H4 (cell line): Measurements from ENCODE around the gene TM9SF1. TPM values are rescaled to one million over a fixed set of nuclear protein-coding genes. Genes with fewer than 3 reads are reported as not detected.

ENCODE experiments used
- DNase-seq: peaks from one replicate; pipeline ENCODE4 v3.0.0-alpha.2; 2015; ENCODE audit warnings: low spot score
- total RNA-seq: library from RNA; depleted of rRNA; stranded (reverse); fragments of >200 nt; shearing (Covaris generic); gene quantifications from 2 replicates; pipeline ENCODE4 v1.2.3, GENCODE V29; 2014

TM9SF1 gene
- total RNA-seq, 1 experiment from 2014 or later, result 96.0 TPM

DNA sequence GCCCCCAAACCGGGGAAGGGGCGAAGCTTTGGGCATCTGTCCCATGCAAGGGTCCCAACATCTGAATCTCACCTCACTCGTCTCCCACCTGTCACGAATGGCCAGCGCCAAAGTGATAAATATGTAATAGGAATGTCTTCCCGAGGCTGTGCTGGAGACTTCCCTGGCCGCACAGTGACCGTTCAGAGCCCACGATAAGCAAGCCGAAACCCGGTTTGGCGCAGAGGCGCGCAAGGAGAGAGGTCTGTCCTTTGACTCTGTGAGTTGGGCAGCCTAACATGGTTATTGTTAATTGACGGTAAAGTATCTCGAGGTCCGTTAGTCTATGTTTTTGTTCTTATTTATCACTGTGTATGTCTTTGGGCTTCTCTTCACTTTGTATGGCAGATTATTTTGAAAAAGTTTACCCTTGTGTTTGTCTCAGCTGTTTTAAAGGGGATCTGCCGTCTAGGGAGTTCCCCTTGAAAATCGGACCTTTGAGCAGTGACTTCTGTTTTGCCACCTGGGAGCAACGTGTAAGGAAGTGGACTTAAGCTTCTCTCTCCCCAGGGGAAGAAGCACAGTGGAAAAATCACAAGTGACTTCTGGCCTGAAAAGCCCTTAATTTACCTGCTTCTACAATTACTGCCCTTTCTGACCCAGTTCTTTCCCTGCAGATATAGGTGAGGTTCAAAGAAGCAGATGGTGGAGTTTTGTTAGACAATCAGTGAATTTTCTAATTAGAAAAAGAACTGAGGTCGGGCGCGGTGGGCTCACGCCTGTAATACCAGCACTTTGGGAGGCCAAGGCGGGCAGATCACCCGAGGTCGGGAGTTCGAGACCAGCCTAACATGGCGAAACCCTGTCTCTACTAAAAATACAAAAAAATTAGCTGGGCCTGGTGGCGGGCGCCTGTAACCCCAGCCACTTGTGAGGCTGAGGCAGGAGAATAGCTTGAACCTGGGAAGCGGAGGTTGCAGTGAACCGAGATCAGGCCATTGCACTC lies 1.1 kb upstream of the TM9SF1 start:
- DNase-seq, result no peak

DNA sequence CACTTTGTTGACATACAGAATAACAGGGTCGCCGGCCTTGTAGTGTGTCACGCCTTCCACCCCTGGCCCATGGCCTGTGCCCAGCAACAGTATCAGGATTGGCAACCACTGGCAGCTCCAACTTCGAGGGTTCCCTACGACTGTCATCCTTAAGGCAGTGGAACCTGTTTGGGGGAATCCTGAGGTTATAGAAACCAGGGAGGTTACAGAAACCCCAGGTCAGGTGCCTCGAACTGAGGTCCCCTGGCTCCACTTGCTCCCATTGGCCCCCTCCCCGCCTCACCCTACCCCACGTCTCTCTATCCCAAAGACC lies 412 bp downstream of the TM9SF1 start:
- DNase-seq, result no peak

DNA sequence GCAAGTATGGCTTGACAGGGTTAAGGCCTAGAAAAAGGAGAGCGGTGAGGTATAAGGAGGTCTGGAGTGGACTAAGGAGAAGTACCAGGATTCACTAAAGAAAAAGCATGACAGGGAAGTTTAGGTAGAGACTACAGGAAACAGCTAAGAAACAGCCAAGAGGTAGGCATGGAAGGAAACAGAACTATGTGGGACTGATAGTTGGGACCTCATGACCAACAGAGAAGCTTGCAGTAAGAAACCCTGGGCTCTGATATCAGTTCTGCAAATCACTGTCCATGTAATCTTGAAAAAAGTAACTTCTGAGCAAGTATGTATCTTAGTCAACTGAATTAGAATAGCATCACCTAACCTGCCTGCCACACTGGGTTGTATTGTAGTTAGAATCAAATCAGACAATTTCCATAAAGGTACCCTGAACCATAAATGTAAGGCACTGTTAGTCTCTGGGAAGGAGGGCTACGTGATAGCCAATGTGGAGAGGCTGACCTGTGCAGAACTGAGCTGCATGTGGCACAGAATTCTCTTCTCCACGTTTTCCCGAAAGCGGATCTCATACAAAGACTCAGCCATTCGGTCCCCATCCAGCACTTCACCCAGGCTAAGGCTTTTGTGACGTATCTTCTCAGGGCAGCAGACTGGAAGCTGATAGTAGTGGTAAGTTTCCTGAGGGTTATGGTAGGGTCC lies 912 bp downstream of the TM9SF1 start:
- DNase-seq, result no peak

DNA sequence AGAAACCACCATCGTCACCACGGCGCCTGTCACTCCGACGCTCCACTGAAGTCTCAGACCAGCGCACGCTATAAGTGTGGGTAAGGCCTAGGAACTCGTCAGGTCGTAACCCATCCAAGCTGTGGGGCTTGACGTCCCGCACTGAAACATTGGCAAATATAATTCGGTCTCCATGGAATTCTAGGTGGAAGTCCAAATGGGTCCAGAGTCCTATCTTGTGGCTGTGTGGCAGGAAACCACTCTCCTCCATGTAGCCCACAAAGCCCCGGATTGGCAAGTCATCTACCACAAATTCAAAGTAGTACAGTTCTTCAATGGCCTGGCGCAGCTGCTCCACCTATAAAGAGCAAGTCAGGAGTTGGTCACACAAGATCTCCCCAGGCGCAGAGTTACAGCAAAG lies 2.3 kb downstream of the TM9SF1 start:
- no peak for DNase-seq

DNA sequence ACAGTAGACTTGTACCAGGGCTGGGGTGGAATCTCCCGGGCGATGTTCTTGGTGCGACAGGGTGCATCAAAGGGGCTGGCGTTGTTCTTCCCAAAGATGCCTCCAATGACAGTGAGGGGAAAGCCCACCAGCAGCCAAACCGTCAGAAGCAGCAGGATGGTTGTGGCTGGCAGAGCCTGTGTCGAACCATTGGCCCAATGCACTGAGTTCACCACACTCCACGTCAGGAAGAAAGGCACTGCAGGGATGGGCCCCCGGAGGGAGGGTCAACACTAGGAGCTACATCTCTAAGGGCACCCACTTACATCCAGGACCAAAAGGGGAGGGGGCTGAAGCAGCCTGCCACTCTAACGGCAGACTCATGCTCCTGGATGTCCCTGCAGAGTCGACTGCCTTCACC lies 4.8 kb downstream of the TM9SF1 start:
- DNase-seq, result no peak

DNA sequence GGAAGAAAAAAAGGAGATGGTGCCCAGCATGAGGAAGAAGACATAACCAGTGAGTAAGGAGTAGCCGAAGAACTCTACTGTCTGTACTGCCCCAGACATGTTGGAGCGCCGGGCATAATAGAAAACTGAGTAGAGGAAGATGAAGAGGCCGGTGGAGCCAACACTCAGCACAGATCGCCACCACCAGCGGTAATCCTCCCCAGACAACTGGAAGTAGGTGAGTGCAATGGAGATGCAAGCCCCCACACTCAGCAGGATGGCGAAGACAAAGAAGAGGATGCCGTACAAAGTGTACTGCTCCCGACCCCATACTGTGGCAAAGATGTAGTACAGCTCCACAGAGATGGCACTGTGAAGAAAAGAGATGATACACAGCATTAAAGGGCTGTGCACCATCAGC lies 5.8 kb downstream of the TM9SF1 start:
- DNase-seq, result no peak

DNA sequence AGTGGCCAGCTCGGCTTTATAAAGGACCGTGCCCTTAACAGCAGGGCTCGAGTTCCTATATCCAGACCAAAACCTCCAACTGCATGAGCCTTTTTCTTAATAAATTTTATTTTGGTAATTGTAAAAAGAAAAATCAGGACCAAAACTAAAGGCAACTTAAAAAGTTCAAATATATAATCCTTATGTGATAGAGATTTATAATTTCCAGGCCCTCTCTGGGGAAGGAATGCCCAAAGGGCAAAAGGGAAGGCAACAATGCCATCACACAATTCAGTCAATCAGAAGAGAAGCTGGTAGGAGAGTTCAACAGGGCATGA lies 6.2 kb downstream of the TM9SF1 start:
- DNase-seq, result no peak

DNA sequence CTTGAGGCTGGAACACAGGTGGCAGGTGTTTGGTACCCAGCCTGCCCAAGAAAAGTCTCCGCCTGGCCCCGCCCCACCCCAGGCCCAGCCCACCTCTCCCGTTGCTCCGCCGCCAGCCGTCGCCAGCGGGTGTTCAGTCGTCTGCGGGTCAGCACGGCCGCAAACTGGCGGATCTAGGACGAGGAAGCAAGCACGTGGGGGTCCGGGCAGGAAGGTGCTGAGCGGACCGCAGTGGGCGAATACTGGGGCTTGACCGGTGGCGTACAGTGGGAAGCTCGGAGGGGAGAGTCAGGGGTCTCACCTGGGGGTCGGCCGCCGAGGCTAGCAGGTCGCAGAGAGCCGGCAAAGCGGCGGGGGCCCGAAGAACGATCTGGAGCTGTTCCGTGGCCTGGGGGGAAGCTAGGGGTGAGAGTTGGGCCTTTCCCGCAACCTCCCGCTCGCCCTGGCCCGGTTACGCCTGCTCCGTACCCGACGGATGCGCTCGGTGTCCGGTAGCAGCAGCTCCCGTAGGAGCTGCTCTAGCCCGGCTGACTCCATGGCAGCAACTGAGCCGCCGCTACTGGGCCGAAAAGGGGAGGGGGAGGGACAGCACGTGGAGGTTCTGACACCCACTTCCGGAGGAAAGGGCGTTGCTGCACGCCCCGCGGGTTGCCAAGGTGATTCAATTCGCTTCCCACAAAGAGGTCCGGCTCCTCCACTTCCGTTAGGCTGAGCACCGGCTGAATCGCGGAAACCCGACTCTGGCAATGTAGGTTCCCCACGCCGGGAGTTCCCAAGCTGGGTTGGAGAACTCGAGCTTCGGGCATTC lies 6.8 kb downstream of the TM9SF1 start, which contains the start of gene IPO4:
TSS of gene IPO4 (minus strand) at position 566 of the 808 bp plus-strand sequence. CDS start at position 537, 29 bp downstream.
- peak; percentile 96 for DNase-seq

DNA sequence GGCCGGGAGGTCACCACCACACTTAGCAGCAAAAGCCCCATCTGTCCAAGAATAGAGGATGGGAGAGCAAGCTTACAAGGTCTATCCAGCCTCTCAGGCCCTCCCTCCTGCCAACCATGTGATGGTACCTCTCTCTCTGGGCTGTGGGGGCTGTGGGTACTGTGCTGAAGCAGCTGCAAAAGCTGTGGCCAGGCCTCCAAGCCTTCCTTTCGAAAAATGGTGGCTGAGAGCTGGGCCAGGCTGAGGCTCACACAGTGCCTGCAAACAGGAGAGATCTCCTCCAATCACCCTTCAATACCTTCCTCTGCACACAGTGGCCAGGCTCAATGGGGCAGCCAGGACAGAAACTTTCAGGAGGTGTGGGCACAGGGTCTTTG lies 7.7 kb downstream of the TM9SF1 start:
- no peak for DNase-seq

DNA sequence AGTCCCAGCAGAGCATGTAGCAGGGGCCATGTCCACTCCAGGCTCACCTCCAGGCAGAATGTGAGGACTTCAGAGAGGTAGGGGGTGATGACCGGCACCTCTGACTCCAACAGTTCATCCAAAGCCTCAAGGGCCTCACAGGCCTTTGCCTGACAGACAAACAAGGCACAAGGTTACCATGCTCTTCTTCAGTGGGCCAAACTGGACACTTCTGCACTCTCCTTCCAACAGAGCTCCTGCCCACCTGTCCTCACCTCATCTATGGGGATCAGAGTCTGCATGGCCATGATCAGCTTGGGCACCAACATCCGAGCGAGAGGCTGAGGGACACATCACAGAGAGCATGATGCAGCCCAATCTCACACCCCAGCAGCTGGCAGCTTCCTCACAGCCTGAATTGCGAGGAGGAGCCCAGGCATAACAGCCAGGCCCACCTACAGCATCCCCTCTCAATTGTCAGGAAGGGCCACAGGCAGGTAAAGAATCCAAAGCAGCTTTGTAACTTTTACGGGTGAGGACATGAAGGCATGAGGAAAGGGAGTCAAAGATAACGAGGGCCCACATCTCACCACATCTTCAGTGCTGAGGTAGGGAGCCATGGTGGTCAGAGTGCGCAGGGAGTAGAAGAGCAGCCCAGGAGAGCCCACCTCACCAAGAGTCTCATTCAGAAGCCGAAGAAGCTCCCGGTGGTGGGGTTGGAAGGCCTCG lies 8.3 kb downstream of the TM9SF1 start:
- DNase-seq, result no peak

DNA sequence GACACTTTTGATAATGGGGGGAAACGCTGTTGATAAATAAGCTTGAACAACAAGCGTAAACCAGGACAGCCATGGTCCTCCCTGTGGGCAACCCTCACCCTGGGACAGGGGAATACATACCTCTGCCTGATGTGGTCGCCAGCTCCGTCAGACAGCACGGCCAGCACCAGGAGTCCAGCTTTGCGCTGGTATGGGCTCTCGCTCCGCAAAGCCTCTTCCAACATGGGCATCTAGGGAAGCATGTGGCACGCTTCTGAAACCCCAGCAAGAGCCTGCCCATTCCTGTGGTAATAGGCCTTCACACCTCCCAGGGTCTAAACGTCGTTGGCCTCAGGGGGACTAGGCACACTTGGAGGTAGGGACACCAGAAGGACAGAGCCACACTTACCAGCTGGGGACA lies 9.5 kb downstream of the TM9SF1 start:
- DNase-seq, result no peak

DNA sequence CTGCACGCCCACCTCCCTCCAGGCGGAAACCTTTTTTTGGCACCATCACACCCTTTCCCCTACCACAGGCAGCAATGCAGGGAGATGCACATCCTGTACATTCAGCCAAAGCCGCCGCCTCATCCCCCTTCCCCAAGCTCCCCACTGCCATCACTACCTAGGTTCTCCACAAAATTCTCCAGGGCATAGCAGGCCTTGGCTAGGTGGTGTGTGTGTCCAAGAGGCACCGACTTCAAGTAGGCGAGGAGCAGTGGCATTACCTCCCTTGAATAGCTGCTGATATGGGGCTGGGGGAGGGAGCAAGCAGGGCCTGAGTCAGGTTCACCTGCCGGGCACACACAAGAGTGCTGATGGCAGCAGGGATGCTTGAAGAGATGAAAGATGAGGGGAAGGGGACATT lies 10.2 kb downstream of the TM9SF1 start:
- DNase-seq, result no peak

DNA sequence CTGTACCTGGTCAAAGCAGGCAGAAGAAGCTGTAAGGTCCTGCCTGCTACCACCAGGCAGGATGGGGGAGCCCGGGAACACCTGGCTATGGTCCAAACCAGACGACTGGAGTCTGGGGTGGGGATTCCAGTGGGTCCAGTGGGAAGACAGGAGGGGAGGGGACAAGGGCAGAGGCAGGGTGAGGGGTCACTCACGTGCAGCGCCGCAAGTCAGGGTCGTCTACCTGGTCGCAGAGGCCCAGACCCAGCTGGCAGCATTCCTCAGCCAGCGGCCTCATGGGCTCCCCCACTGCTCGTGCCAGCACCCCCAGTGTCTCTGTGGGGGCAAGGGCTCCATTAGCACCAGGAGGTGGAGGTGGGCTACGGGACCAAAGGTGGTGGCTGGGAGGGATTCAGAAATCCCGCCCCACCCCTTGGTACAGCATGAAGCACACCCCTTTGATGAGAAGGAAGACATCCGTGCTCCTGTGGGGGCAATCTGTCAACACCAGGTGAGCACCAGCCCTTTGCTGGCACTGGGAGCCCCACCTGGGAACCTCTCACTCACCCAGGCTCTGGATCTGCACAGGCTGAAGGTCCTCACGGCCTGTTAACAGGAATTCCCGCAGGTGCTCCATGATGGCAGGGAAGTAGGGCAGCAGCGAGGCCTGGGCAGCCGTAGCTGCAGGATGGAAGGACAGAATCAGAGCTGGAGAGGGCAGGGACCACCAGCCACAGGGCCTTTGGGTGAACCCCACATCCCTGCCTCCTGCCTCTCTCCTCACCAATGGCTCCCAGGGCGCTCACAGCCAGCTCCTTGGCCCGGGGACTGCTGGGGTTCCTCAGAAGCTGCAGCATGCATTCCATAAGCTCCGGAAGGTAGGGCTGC lies 10.9 kb downstream of the TM9SF1 start:
- no peak for DNase-seq

DNA sequence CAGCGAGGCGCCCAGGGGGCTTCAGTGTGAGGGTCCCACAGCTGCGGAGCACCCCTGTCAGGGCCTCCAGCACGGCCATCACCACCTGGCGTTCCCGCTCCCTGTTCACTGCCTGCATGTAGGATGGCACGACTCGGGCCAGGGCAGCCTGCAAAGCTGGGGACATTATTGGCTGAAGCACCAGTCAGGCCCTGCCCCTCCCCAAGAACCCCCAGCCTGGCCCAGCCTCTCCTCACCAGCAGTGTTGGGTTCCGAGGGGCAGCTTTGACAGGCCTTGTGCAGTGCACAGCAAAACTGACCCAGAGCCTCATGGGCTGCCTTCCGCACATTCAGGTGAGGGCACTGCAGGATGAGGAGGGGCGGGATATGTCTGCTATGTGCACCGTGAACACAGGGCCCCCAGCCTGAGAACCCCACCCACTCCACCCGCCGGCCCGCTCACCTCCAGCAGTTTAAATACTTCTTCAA lies 12.2 kb downstream of the TM9SF1 start:
- DNase-seq, result no peak

DNA sequence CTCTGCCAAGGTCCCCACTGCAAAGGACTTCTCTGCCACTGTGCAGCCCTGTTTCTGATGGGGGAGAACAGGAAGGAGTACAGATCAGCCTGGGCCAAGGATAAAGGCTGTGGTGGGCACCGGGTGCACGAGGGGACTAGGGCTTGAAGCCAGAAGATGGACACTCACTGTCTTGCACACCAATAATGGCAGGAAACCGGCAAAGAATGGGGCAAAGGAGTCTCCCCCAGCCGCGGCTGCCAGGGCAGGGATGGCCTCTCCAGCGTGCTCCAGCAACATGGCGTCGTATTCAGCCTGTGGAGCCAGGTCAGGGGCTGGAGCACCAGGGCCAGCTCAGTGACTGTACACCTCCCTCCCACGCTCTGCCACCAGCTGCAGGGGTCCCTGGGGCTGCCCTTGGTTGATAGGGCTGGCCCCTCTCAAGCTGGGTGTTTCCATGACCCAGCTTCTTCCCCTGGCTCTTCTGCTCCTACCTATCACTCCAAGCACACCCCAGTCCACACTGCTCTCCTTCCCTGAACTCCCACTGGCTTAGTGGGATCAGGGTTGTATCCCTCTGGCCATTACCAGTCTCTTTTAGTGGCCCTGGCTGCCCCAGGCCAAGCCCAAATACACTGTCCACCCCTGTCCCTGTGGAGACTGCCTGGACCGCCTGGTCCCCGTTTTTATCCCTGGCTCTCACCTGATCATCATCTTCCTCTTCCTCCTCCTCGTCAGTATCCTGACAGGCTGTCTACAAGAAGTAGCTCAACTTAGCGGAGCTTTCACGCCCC lies 12.9 kb downstream of the TM9SF1 start:
- DNase-seq, result no peak

DNA sequence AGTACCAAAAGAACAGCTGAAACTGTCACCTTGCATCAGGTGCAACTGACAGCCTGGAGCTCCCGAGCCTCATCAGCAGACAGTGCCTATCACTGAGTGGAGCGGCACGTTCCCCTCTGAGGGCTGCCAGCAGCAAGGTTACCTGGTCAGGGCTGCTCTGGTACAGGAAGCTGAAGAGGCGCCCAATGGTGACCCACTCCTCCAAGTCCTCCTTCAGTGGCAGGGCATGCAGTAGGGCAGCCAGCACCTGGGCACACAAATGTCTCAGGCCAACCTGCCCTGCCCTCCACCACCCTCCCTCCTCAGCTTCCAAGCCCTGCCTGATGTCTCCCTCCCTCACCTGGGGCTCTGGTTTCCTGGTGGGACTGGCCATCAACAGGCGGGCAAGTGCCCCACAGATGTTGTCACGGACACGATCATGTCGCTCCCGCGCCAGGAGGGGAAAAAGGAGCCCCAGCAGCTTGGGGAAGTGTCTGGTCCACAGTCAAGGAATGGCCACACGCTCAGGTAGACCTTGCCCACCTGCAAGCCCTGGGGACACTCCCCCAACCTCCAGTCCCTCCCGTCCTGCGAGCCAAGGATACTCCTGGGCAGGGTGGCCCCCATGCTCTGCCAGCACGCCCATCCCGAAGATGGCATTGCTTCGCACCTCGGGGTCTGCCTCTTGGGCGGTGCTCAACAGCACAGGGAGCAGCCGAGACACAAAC lies 13.7 kb downstream of the TM9SF1 start:
- DNase-seq, result no peak

DNA sequence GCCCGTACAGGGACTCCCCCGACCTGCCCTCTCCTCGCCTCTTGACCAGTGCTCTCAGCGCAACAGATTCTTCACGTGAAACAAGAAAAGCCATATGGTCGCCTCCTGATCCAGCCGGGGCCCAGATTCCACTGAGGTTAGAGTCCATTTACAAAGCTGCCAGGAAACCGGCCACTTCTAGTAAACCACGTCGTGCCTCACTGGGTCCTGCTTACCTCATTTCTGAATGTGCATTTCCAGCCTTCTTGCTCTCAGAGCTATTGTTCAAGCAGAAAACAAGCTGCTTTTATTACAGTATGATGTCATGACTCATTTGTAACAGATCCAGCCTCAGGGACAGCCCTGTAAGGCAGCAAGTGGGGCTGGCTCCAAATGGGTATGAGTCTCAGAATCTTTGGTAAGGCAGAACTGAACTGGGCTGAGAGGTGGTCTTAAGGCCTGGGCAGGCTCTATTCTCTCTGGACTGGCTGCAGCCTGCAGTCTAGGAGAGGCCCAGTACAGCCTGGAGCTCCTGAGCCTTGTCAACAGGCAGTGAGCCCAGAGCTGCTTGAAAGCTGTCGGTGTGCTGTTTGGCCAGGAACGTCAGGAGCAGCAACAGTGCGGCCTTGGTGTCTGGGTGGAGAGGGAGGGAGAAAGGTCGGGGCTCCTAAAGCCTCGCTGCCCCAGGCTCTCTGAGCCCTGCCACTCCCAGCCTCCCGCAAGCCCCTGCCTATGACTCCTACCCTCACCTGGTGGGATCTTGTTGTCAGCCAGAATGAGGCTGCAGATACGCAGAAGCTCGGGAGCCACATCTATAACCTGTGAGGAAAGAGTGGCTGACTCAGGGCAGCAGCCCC lies 15.1 kb downstream of the TM9SF1 start:
- DNase-seq, result peak; percentile 43

DNA sequence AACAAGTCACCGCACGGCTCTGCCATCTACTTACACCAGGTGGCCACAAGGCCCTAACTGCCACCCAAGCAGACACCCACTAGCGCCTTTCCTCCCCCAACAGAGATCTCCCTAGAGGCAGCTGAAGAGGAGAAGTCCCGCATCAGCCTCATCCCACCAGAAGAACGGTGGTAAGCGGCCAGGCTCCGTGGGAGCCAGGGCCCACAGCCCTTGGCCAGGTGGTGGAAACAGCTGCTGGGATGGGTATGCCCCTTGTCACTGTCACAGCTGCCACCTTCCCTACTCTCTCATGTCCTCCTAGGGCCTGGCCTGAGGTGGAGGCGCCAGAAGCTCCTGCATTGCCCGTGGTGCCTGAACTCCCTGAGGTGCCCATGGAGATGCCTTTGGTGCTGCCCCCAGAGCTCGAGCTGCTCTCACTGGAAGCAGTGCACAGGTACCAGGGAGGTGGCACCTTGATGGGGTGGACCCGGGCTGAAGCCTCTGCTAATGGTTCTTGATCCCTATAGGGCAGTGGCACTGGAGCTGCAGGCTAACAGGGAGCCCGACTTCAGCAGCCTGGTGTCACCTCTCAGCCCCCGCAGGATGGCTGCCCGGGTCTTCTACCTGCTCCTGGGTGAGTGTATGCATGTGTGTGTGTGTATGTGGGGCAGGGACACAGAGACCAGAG lies 15.8 kb downstream of the TM9SF1 start:
- DNase-seq, result no peak
